ENCODE measurements around the gene HDGFL2.
A peak's percentile ranks its signal among the peaks of the same experiment; 100 is the strongest.

Gene HDGFL2

DNA sequence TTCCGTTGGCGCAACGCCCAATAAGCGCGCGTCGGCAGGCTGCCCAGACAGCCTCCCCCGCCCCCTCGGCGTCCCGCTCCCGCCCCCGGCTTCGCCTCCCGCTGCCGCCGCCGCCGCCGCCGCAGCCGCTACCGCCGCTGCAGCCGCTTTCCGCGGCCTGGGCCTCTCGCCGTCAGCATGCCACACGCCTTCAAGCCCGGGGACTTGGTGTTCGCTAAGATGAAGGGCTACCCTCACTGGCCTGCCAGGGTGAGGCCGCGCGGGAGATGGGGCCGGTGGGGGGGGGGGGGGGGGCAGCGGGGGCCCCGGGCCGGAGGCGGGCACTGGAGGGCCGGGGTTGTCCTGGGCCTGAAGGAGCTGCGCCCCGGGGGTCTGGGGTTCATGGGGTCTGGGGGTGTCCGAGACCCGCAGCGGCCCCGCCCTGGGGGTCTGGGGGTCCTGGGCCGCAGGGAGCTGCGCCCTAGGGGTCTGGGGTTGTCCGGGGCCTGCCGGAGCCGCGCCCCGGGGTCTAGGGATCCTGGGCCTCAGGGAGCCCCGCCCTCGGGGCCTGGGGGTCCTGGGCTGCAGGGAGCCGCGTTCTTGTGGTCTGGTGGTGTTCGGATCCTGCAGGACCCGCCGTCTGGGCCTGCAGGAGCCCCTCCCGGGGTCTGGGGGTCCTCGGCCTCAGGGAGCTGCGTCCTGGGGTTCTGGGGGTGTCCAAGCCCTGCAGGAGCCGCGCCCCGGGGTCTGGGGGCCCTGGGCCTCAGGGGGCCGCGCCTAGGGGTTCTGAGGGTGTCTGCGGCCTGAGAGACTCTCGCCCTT is at the start of gene HDGFL2:
TSS of gene HDGFL2 (plus strand) at position 124 of the 801 bp plus-strand sequence. CDS start at position 178, 54 bp downstream.
- DNase-seq: no peak

DNA sequence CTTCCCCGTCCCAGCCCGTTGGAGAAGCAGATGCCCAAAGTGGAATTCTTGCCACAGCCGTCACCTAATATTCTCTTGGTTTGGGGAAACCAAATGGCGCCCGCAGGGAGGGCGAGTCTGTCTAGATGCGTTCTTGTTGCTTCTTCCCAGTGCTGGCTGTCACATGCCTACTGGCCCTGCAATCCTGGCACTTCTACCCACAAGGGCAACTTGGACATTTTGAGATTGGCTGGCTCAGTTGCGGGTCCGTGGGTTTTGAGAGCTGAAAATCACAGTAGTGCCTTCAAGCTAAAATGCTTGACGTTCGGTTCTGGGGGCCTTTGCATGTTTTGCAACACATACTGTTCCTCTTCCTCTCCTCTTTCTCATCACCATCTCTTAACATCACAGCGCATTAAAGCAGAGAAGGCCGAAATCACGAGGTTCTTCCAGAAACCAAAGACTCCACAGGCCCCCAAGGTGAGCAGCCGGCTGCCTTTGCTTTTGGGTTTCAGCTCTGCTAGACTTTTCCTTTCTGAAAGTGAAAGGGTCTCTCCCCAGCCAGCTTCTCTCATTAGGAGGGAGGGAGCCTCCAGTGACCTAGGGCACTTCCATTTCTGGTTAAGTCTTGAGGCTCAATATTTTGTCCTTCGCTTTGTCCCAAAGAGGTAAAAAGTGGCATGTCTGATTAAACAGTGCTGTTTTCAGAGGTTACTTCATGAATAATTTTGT is 48.5 kb upstream of the HDGFL2 start:
- no peak for DNase-seq

DNA sequence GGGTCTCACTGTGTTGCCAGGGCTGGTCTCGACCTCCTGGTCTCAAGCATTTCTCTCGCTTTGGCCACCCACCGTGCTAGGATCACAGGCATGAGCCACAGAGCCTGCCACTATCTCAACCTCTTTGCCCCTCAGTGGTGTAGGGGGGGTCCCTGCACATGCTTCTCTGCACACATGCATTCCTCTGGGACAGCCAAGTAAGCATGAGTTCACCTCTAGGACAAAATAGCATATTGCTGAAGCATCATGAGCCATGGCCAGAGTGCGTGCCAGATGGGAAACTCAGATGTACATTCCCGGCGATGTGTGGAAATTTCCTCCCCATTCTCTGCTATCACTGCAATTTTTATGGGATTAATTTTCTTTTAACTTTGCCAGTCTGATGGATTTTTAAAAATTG is 46.6 kb upstream of the HDGFL2 start:
- no peak for DNase-seq

- no peak for DNase-seq
These were observed 43.6 kb upstream of the HDGFL2 start for GRCh38 chr19:4428326-4428975.

DNA sequence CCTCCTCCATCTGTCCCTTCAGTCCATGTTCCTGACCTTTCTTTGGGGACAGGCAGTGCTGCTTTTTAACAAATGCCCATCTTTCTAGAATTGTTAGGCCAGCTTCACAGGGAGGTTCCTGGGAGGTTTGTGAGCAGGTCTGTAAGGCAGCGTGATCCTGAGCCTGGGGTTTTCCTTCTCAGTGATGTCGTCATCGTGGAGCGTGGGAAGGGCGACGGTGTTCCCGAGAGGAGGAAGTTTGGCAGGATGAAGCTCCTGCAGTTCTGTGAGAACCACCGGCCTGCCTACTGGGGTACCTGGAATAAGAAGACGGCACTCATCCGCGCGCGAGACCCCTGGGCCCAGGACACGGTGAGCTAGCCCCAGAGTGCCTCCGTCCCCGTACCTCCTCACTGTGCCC is 42.8 kb upstream of the HDGFL2 start:
- no peak for DNase-seq

GRCh38 chr19:4429771-4430171 is 42.3 kb upstream of the HDGFL2 start:
- no peak for DNase-seq

GRCh38 chr19:4430760-4431159 is 41.3 kb upstream of the HDGFL2 start:
- no peak for DNase-seq

DNA sequence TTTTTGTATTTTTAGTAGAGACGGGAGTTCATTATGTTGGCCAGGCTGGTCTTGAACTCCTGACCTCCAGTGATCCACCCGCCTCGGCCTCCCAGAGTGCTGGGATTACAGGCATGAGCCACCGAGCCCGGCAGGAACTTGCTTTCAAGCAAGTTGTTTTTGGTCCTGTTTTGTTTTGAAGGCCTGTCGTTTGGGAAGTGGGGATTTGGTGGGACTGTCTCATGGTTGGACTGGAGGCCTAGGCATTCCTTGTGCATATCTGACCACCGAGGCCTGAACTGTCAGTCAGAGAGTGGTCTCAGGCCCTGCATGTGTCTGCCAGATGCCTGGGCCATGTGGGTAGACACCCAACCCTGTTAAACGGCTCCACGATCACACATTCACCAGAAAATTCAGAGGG is 40.8 kb upstream of the HDGFL2 start:
- no peak for DNase-seq

GRCh38 chr19:4431808-4432674 is 40.1 kb upstream of the HDGFL2 start:
- peak in 1 of 2 experiments; percentile 27 for DNase-seq

GRCh38 chr19:4432918-4433506 is 39.1 kb upstream of the HDGFL2 start:
- no peak for DNase-seq

DNA sequence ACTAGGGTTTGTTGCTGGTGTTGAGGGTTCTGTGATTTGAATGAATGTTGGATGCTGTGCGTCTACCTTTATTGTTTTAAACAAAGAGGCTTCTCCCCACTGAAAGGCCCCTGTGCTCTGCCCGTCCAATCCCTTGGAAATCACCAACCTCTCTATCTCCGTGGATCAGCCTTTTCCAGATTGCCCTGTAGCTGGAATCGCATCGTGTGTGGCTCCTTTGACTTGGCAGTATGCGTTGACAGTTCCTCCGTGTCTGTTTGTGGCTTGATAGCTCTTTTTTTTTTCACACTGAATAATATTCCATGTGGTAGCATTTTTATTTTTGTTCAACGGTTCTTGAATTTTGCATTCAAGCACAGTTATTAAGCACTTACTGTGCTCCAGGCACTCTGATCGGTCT is 37.7 kb upstream of the HDGFL2 start:
- DNase-seq: no peak

DNA sequence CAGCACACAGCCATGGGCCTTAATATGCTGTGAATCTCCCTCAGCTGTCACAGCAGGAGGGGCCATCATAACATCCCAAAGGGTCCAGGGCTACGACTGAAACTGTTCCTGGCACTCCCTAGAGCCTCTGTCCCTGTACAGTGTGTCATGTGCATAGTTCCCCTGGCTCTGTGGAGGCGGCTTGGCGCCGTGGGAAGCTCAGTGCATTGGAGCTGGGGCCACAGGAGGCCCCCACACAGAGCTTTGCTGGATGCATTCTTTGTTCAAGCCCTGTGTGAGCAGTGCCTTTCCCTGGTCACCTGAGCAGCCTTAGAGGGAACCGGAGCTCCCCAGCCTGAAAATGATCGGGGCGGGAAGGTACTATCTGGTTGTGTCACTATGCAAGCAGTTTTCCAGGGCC is 35.9 kb upstream of the HDGFL2 start:
- DNase-seq: no peak

DNA sequence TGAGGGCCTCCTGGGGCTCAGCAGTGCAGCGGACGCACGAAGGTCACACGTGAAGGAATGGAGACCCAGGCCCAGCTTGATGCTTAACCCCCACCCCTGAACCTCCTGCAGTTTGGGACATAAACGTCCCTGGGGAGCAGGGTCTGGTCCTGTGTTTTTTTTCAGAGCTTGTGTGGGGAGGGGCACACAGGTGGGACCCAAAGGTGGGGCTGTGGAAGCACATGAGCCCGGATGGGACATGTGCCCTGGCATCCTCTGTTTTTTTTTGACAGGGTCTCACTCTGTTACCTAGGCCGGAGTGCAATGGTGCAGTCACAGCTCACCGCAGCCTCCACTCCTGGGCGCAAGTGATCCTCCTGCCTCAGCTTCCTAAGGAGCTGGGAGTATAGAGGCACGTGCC is 35.0 kb upstream of the HDGFL2 start:
- no peak for DNase-seq

DNA sequence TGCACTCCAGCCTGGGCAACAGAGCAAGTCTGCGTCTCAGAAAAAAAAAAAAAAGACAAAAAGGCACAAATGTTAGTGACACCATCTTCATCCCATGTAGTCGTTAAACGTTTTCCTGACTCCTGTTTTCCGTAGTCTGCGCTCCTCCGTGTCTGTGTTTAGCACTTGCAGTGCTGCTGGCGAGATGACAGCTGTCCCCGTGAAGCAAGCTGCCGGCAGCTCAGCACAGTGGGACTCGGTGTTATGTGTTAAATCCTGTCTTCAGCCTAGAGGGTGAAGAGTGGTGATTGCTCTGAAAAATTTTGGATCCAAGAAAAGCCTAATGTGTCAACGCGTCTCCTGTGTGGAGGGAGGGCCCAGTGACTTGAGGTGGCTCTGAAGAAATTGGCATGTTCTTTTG is 32.9 kb upstream of the HDGFL2 start:
- no peak for DNase-seq

DNA sequence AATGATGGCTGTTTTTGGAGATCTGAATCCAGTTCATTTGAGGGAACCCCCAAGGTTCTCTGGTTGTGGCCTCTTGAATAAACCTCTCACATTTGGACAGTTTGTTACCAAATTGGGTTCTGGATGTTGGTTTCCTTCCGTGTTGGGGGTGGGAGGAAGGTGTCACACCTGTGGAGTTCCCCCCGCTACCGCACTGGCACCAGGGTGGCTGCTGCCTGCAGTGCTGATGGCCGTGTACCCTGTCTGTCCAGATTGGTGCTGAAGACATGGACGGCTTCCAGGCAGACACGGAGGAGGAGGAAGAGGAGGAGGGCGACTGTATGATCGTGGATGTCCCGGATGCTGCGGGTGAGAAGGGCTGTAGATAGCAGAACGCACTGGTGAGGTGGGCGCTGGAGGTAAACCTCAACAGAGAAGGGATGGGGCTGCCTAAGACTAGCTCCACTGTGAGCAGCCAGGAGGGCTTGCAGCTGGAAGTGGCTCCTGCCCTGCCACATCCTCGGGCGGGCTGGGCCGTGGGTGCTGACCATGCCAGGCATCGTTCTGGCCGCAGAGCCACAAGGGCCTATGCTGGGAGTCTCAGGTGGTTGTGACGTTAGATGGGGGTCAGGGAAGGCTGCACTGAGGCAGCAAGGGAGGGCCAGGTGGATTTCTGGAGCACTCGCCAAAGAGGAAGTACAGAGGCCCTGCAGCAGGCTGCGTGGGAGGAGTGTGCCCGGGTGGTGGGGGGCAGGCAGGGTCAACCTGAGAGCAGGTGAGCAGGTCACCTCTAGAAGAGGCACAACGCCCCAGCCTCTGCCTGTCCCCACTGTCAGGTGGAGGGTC is 29.9 kb upstream of the HDGFL2 start:
- no peak for DNase-seq

DNA sequence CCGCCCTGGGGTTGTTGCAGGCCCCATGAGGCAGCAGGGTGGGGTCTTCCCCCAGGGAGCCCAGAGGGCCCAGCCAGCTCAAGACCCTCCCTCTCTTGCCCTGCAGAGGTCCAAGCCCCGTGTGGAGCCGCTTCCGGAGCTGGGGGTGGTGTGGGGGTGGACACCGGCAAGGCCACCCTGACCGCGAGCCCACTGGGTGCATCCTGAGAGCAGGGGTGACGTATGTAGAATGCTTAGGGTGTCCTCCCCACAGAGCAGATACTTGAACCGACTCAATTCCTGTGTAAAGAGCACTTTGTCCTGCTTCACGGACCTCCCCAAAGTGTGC is 29.3 kb upstream of the HDGFL2 start:
- DNase-seq: no peak

GRCh38 chr19:4443188-4443587 is 28.9 kb upstream of the HDGFL2 start:
- no peak for DNase-seq

- DNase-seq: no peak
These were observed 27.9 kb upstream of the HDGFL2 start for GRCh38 chr19:4443966-4444764.

DNA sequence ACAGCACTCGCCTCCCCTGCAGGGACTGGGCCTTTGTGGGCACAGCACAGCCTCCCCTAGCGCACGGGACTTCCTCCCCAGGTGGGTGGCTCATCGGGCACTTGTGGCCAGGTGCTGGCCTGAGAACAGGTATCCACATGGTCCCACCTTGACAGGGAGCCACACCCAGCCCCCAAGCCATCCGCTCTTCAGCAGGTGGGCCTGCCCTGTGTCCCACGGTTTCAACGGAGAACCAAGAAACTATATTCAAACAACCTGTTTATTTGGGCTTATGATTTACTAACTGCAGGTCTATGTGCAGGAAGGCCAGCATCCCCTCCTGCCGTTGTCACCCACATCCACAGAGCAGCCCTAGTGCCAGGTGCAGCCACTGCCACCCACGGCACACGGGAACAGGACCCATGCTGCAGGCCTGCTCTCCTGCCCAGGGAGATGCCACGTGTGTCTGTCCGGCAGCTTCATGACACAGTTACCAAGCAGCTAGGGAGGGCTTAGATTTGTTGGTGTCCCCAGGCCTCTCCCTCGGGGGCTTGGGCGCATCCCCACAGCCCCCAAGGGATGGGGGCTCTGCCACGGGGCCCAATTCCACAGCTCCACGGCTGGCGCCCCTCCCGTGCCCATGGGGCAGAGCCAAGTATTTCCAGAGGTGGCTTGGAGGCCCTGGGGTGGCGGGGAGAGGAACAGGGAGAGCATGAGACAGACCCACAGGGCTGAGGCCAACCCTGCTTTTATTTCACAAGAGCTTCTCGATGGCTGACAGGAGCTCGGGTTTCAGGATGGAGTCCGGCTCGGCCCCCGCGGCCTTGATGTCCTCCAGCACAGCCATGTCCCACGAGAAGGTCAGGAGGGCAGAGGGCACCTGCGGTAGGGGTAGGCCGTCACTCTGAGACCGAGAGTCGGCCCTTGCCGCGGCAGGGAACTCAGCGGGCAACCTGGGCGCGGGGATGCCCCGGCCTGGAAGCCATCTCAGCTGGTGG is 27.0 kb upstream of the HDGFL2 start:
- DNase-seq: no peak

Measured in NCI-H526 (cell line).